HEK293 (cell line): ENCODE results near the gene ZNF146.

ENCODE experiments used
- BCL11B ChIP-seq: fragments of 450-650 bp; formaldehyde crosslinking; IDR thresholded peaks from 2 replicates; pipeline ENCODE4 v1.5.1; 2016; ENCODE audit warnings: low read depth, missing biosample characterization, missing genetic modification characterization
- HIC1 ChIP-seq: fragments of 450-650 bp; formaldehyde crosslinking; IDR thresholded peaks from 2 replicates; pipeline ENCODE4 v1.5.1; 2016; ENCODE audit warnings: missing biosample characterization, missing genetic modification characterization
- MYNN ChIP-seq: fragments of 450-650 bp; formaldehyde crosslinking; IDR thresholded peaks from 2 replicates; pipeline ENCODE4 v1.5.1; 2016; ENCODE audit warnings: missing biosample characterization, missing genetic modification characterization, borderline replicate concordance
- OSR2 ChIP-seq: fragments of 450-650 bp; formaldehyde crosslinking; IDR thresholded peaks from 2 replicates; pipeline ENCODE4 v1.5.1; 2016; ENCODE audit warnings: missing biosample characterization, missing genetic modification characterization
- OVOL3 ChIP-seq: fragments of 450-650 bp; formaldehyde crosslinking; IDR thresholded peaks from 2 replicates; pipeline ENCODE4 v1.5.1; 2016; ENCODE audit warnings: missing biosample characterization, missing genetic modification characterization
- PRDM2 ChIP-seq: fragments of 450-650 bp; formaldehyde crosslinking; IDR thresholded peaks from 2 replicates; pipeline ENCODE4 v1.5.1; 2016; ENCODE audit warnings: missing biosample characterization, missing genetic modification characterization, borderline replicate concordance
- REPIN1 ChIP-seq: fragments of 450-650 bp; formaldehyde crosslinking; IDR thresholded peaks from 2 replicates; pipeline ENCODE4 v1.5.1; 2017; ENCODE audit warnings: missing biosample characterization, missing genetic modification characterization, low read depth
- SCRT2 ChIP-seq: fragments of 450-650 bp; formaldehyde crosslinking; IDR thresholded peaks from 2 replicates; pipeline ENCODE4 v1.5.1; 2016; ENCODE audit warnings: missing biosample characterization, missing genetic modification characterization
- TCF7L2 ChIP-seq: IDR thresholded peaks from 2 replicates; pipeline ENCODE4 v1.6.1; 2011; ENCODE audit warnings: low read depth, mild to moderate bottlenecking, inconsistent platforms, low read length, moderate library complexity, borderline replicate concordance
- ZNF138 ChIP-seq: fragments of 450-650 bp; formaldehyde crosslinking; IDR thresholded peaks from 2 replicates; pipeline ENCODE4 v1.5.1; 2016; ENCODE audit warnings: missing biosample characterization, missing genetic modification characterization, borderline replicate concordance
- ZNF175 ChIP-seq: fragments of 450-650 bp; formaldehyde crosslinking; IDR thresholded peaks from 2 replicates; pipeline ENCODE4 v1.5.1; 2016; ENCODE audit warnings: missing biosample characterization, missing genetic modification characterization
- ZNF248 ChIP-seq: fragments of 450-650 bp; formaldehyde crosslinking; IDR thresholded peaks from 2 replicates; pipeline ENCODE4 v1.5.1; 2017; ENCODE audit warnings: missing biosample characterization, missing genetic modification characterization
- ZNF341 ChIP-seq: fragments of 450-650 bp; formaldehyde crosslinking; IDR thresholded peaks from 2 replicates; pipeline ENCODE4; 2016; ENCODE audit warnings: low read depth, missing biosample characterization, missing genetic modification characterization
- ZNF354C ChIP-seq: fragments of 450-650 bp; formaldehyde crosslinking; IDR thresholded peaks from 2 replicates; pipeline ENCODE4 v1.5.1; 2016; ENCODE audit warnings: missing biosample characterization, missing genetic modification characterization, low read depth, borderline replicate concordance
- ZNF37A ChIP-seq: fragments of 450-650 bp; IDR thresholded peaks from 2 replicates; pipeline ENCODE4 v1.5.1; 2018; ENCODE audit warnings: missing biosample characterization, missing genetic modification characterization
- ZNF391 ChIP-seq: fragments of 450-650 bp; formaldehyde crosslinking; IDR thresholded peaks from 2 replicates; pipeline ENCODE4 v1.5.1; 2016; ENCODE audit warnings: low read depth, missing biosample characterization, missing genetic modification characterization, borderline replicate concordance
- ZNF473 ChIP-seq: fragments of 450-650 bp; formaldehyde crosslinking; IDR thresholded peaks from 2 replicates; pipeline ENCODE4 v1.5.1; 2017; ENCODE audit warnings: missing biosample characterization, missing genetic modification characterization
- ZNF518A ChIP-seq: fragments of 450-650 bp; formaldehyde crosslinking; conservative IDR thresholded peaks from 2 replicates; pipeline ENCODE4 v1.5.1; 2016; ENCODE audit warnings: low read depth, missing biosample characterization, missing genetic modification characterization
- ZNF521 ChIP-seq: fragments of 450-650 bp; formaldehyde crosslinking; IDR thresholded peaks from 2 replicates; pipeline ENCODE4 v1.5.1; 2017; ENCODE audit warnings: missing biosample characterization, mild to moderate bottlenecking, missing genetic modification characterization
- ZNF529 ChIP-seq: fragments of 450-650 bp; formaldehyde crosslinking; IDR thresholded peaks from 2 replicates; pipeline ENCODE4 v1.5.1; 2017; ENCODE audit warnings: missing genetic modification characterization, missing biosample characterization; ENCODE audit not compliant: insufficient replicate concordance
- ZNF530 ChIP-seq: fragments of 450-650 bp; formaldehyde crosslinking; IDR thresholded peaks from 2 replicates; pipeline ENCODE4 v1.5.1; 2016; ENCODE audit warnings: low read depth, missing biosample characterization, missing genetic modification characterization
- ZNF558 ChIP-seq: fragments of 450-650 bp; formaldehyde crosslinking; IDR thresholded peaks from 2 replicates; pipeline ENCODE4 v1.5.1; 2016; ENCODE audit warnings: missing biosample characterization, missing genetic modification characterization
- ZNF585B ChIP-seq: fragments of 450-650 bp; formaldehyde crosslinking; IDR thresholded peaks from 2 replicates; pipeline ENCODE4 v1.5.1; 2016; ENCODE audit warnings: missing biosample characterization, missing genetic modification characterization
- ZNF776 ChIP-seq: fragments of 450-650 bp; formaldehyde crosslinking; IDR thresholded peaks from 2 replicates; pipeline ENCODE4 v1.5.0; 2017; ENCODE audit warnings: missing biosample characterization, missing genetic modification characterization, borderline replicate concordance
- ZNF792 ChIP-seq: fragments of 450-650 bp; formaldehyde crosslinking; IDR thresholded peaks from 2 replicates; pipeline ENCODE4 v1.5.1; 2016; ENCODE audit warnings: missing biosample characterization, missing genetic modification characterization
- ZNF843 ChIP-seq: fragments of 450-650 bp; formaldehyde crosslinking; IDR thresholded peaks from 2 replicates; pipeline ENCODE4 v1.5.1; 2016; ENCODE audit warnings: missing biosample characterization, missing genetic modification characterization
- ZSCAN23 ChIP-seq: fragments of 450-650 bp; formaldehyde crosslinking; IDR thresholded peaks from 2 replicates; pipeline ENCODE4 v1.5.1; 2016; ENCODE audit warnings: missing biosample characterization, missing genetic modification characterization

The ZNF146 gene

GRCh38 chr19:36214386-36215275, at the start of gene ZNF146, which contains the start of gene ZNF565 (continued):
- TF ChIP-seq HIC1 (tag by site-specific recombination) (peak; percentile 99), TCF7L2 (no peak), OSR2 (peak; percentile 10; the same call in 1 of the 2 replicates), ZNF843 (tag by site-specific recombination) (peak; percentile 39; the same call in 1 of the 2 replicates), ZNF175 (tag by site-specific recombination) (no peak), ZNF518A (peak; percentile 56), ZNF391 (tag by site-specific recombination) (peak; percentile 25; the same call in 1 of the 2 replicates), ZSCAN23 (tag by site-specific recombination) (no peak), ZNF529 (tag by site-specific recombination) (no peak), ZNF530 (tag by site-specific recombination) (no peak; the same call in 1 of the 2 replicates), ZNF792 (tag by site-specific recombination) (no peak; the same call in 1 of the 2 replicates), ZNF585B (tag by site-specific recombination) (no peak), ZNF354C (tag by site-specific recombination) (no peak), PRDM2 (tag by site-specific recombination) (no peak), ZNF521 (tag by site-specific recombination) (no peak), ZNF248 (tag by site-specific recombination) (no peak), ZNF138 (no peak), BCL11B (peak; percentile 99), ZNF776 (tag by site-specific recombination) (no peak), SCRT2 (no peak), OVOL3 (tag by site-specific recombination) (no peak), MYNN (tag by site-specific recombination) (no peak), REPIN1 (peak; percentile 98), ZNF558 (tag by site-specific recombination) (peak; percentile 83; the same call in 1 of the 2 replicates), ZNF341 (tag by site-specific recombination) (peak; percentile 96), ZNF473 (tag by site-specific recombination) (no peak), ZNF37A (tag by site-specific recombination) (no peak)
